K562 (cell line): ENCODE measurements around the gene LRRC4B. TPM values are rescaled to one million over a fixed set of nuclear protein-coding genes. Genes with fewer than 3 reads are reported as not detected.
A peak's percentile ranks its signal among the peaks of the same experiment; 100 is the strongest.

Source experiments
- BRF1 ChIP-seq: IDR thresholded peaks from 3 replicates; pipeline ENCODE4 v1.6.1; 2011; ENCODE audit warnings: borderline replicate concordance, mild to moderate bottlenecking; ENCODE audit not compliant: insufficient read length; ENCODE audit errors: extremely low read depth
- CBX2 ChIP-seq: fragments of 200-600 bp; sonication (generic); IDR thresholded peaks from one replicate; pipeline ENCODE4 v1.6.1; 2012; ENCODE audit warnings: mild to moderate bottlenecking, low read length, inconsistent platforms; ENCODE audit not compliant: insufficient read depth, poor library complexity, severe bottlenecking
- EWSR1 ChIP-seq: fragments of 450-650 bp; IDR thresholded peaks from 2 replicates; pipeline ENCODE4 v1.6.1; 2018; ENCODE audit warnings: borderline replicate concordance, mild to moderate bottlenecking, low read depth, moderate library complexity; ENCODE audit not compliant: partially characterized antibody
- FOXJ3 ChIP-seq: sonication (generic); formaldehyde crosslinking; IDR thresholded peaks from 2 replicates; pipeline ENCODE4 v1.4.0; 2020; ENCODE audit warnings: mild to moderate bottlenecking, missing genetic modification reagents
- KLF6 ChIP-seq: fragments of 250-450 bp; sonication (Bioruptor Pico); IDR thresholded peaks from 2 replicates; pipeline ENCODE4 v1.4.0; 2020; ENCODE audit warnings: mild to moderate bottlenecking, moderate library complexity, borderline replicate concordance
- MYNN ChIP-seq, 2 experiments: sonication (generic); formaldehyde crosslinking in 1 of 2; IDR thresholded peaks; 2 replicates each; pipeline versions ENCODE4 v1.5.0 to v1.6.1; 2016 to 2020; ENCODE audit warnings: antibody characterized with exemption in 1 of 2, missing genetic modification reagents in 1 of 2
- NFYB ChIP-seq: IDR thresholded peaks from 2 replicates; pipeline ENCODE4 v1.6.1; 2011; ENCODE audit warnings: mild to moderate bottlenecking, moderate library complexity; ENCODE audit not compliant: insufficient read length; ENCODE audit errors: extremely low read depth
- SNIP1 ChIP-seq: fragments of 450-650 bp; IDR thresholded peaks from 2 replicates; pipeline ENCODE4 v1.7.1; 2017; ENCODE audit warnings: low read depth, mild to moderate bottlenecking
- SP1 ChIP-seq: sonication (generic); formaldehyde crosslinking; IDR thresholded peaks from 2 replicates; pipeline ENCODE4 v1.8.1; 2022; ENCODE audit warnings: mild to moderate bottlenecking, missing genetic modification reagents
- SP2 ChIP-seq: IDR thresholded peaks from 2 replicates; pipeline ENCODE4 v1.6.1; 2011; ENCODE audit warnings: mild to moderate bottlenecking, low read depth, low read length, moderate library complexity; ENCODE audit not compliant: poor library complexity, severe bottlenecking; ENCODE audit errors: extremely low read depth
- SPI1 ChIP-seq: IDR thresholded peaks from 2 replicates; pipeline ENCODE4 v1.6.1; 2011; ENCODE audit warnings: low read depth, low read length, control low read depth, borderline replicate concordance
- U2AF1 ChIP-seq: fragments of 200-400 bp; formaldehyde crosslinking; optimal IDR thresholded peaks from 2 replicates; pipeline ENCODE3; 2017; ENCODE audit warnings: mild to moderate bottlenecking, low read depth, low read length, moderate library complexity
- ZNF444 ChIP-seq: fragments of 250-450 bp; sonication (Bioruptor Pico); IDR thresholded peaks from 2 replicates; pipeline ENCODE4 v1.4.0; 2020; ENCODE audit warnings: mild to moderate bottlenecking, moderate library complexity
- ZNF507 ChIP-seq: conservative IDR thresholded peaks from 2 replicates; pipeline ENCODE4 v1.6.1; 2017; ENCODE audit warnings: missing genetic modification characterization, missing compliant biosample characterization
- ZNF551 ChIP-seq: fragments of 250-450 bp; sonication (Bioruptor Pico); IDR thresholded peaks from 2 replicates; pipeline ENCODE4 v1.5.0; 2021; ENCODE audit warnings: mild to moderate bottlenecking, moderate library complexity
- polyA plus RNA-seq, 8 experiments: library from polyadenylated mRNA; depleted of rRNA in 4 of 8; stranded (reverse) in 5 of 8; unstranded in 3 of 8; fragments of >200 nt; fragmentation: Nextera tagmentation in 2 of 8; fragmentation: Illumina TruSeq in 1 of 8; extraction: Ambion mirVana in 2 of 8; extraction: Trizol in 1 of 8; gene quantifications; 2 replicates each; pipeline versions ENCODE4 v1.2.1 to v1.2.3, GENCODE V29; 2011 to 2014; ENCODE audit warnings: inconsistent platforms in 1 of 8, missing spikeins in 1 of 8
- total RNA-seq, 7 experiments: library from RNA; depleted of rRNA in 6 of 7; stranded (reverse); fragments of >200 nt in 6 of 7; fragmentation: Illumina TruSeq in 2 of 7; extraction: Trizol in 2 of 7; gene quantifications; 2 replicates each; pipeline versions ENCODE4 v1.2.1 to v1.2.3, GENCODE V29; 2011 to 2021; ENCODE audit warnings: low replicate concordance in 1 of 7
- TF ChIP-seq, protein P1 (sequence below): IDR thresholded peaks from 2 replicates; pipeline ENCODE4 v1.6.1; 2011; ENCODE audit warnings: borderline replicate concordance, low read depth, mild to moderate bottlenecking, moderate library complexity, low read length; ENCODE audit not compliant: insufficient read depth, poor library complexity, severe bottlenecking
- TF ChIP-seq, protein P2 (sequence below): sonication (generic); formaldehyde crosslinking; IDR thresholded peaks from 2 replicates; pipeline ENCODE4 v1.8.1; 2023; ENCODE audit warnings: mild to moderate bottlenecking, missing genetic modification reagents, moderate library complexity
- TF ChIP-seq, protein P3 (sequence below): sonication (generic); formaldehyde crosslinking; IDR thresholded peaks from 2 replicates; pipeline ENCODE4 v1.8.1; 2022; ENCODE audit warnings: missing genetic modification reagents
- TF ChIP-seq, protein P4 (sequence below): fragments of 250-450 bp; sonication (Bioruptor Pico); IDR thresholded peaks from 2 replicates; pipeline ENCODE4 v1.5.0; 2022; ENCODE audit warnings: mild to moderate bottlenecking

The LRRC4B gene
- total and polyA plus RNA-seq, 9 of the 15 experiments (the other 6 are each of a cell fraction or from before 2014, with no cell fraction given): 0.18 to 9.6 (median 2.9) TPM; not detected in 2

DNA sequence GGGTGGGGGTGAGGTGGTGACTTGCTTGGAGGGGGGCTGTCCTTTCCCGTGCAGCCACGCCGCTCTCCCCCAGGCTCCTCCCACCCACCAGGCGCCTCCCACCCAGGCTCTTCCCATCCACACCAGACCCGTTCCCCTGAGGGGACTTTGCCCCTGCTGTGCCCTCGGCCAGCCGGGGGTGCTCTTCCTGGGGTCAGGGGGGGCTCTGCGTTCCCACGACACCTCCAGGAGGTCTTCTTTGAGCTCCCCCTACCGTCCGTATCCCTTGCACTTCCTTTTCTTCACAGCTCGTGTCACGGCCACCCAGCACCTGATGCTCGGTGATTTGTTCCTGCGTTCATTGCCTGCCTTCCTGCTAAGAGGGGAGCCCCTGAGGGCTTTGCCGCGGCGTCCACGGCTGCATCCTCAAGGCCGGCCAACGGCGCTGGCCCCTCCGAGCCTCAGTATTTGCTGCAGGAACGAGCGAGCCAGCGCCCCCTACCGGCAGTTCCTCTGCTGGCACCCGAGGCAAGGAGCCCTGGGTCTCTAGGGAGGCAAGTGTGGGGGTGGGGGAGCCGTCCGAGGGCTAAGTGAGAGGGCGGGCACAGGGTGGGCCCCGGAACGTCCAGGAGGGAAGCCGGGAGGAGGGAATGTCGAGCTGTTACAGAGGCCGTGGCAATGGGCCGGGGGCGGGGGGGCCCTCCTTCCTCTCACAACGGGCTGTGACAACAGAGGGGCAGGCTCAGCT is 11.8 kb downstream of the LRRC4B start (continued):
- TF ChIP-seq, protein P1, sequence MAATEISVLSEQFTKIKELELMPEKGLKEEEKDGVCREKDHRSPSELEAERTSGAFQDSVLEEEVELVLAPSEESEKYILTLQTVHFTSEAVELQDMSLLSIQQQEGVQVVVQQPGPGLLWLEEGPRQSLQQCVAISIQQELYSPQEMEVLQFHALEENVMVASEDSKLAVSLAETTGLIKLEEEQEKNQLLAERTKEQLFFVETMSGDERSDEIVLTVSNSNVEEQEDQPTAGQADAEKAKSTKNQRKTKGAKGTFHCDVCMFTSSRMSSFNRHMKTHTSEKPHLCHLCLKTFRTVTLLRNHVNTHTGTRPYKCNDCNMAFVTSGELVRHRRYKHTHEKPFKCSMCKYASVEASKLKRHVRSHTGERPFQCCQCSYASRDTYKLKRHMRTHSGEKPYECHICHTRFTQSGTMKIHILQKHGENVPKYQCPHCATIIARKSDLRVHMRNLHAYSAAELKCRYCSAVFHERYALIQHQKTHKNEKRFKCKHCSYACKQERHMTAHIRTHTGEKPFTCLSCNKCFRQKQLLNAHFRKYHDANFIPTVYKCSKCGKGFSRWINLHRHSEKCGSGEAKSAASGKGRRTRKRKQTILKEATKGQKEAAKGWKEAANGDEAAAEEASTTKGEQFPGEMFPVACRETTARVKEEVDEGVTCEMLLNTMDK: peak; percentile 63
- TF ChIP-seq FOXJ3 (CRISPR knock-in tag) (no peak), EWSR1 (no peak), SPI1 (peak; percentile 70), ZNF507 (tag) (no peak), SNIP1 (no peak), BRF1 (no peak), NFYB (no peak), SP1 (peak; percentile 63; the same call in 1 of the 2 replicates), ZNF551 (CRISPR knock-in tag) (no peak), MYNN (IDR thresholded peaks at IDR 0.05) (0 out of 2 replicates have a peak, but pooled peaks have one; percentile 58), MYNN (CRISPR knock-in tag; IDR thresholded peaks at IDR 0.05) (no peak), ZNF444 (CRISPR knock-in tag) (no peak), U2AF1 (no peak), KLF6 (no peak), CBX2 (no peak), SP2 (no peak)
- TF ChIP-seq, protein P2, sequence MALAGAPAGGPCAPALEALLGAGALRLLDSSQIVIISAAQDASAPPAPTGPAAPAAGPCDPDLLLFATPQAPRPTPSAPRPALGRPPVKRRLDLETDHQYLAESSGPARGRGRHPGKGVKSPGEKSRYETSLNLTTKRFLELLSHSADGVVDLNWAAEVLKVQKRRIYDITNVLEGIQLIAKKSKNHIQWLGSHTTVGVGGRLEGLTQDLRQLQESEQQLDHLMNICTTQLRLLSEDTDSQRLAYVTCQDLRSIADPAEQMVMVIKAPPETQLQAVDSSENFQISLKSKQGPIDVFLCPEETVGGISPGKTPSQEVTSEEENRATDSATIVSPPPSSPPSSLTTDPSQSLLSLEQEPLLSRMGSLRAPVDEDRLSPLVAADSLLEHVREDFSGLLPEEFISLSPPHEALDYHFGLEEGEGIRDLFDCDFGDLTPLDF: no peak
- TF ChIP-seq, protein P3, sequence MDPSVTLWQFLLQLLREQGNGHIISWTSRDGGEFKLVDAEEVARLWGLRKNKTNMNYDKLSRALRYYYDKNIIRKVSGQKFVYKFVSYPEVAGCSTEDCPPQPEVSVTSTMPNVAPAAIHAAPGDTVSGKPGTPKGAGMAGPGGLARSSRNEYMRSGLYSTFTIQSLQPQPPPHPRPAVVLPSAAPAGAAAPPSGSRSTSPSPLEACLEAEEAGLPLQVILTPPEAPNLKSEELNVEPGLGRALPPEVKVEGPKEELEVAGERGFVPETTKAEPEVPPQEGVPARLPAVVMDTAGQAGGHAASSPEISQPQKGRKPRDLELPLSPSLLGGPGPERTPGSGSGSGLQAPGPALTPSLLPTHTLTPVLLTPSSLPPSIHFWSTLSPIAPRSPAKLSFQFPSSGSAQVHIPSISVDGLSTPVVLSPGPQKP (CRISPR knock-in tag): no peak
- TF ChIP-seq, protein P4, sequence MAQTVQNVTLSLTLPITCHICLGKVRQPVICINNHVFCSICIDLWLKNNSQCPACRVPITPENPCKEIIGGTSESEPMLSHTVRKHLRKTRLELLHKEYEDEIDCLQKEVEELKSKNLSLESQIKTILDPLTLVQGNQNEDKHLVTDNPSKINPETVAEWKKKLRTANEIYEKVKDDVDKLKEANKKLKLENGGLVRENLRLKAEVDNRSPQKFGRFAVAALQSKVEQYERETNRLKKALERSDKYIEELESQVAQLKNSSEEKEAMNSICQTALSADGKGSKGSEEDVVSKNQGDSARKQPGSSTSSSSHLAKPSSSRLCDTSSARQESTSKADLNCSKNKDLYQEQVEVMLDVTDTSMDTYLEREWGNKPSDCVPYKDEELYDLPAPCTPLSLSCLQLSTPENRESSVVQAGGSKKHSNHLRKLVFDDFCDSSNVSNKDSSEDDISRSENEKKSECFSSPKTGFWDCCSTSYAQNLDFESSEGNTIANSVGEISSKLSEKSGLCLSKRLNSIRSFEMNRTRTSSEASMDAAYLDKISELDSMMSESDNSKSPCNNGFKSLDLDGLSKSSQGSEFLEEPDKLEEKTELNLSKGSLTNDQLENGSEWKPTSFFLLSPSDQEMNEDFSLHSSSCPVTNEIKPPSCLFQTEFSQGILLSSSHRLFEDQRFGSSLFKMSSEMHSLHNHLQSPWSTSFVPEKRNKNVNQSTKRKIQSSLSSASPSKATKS: no peak
